K562 (cell line): ENCODE results near the gene COL9A2. TPM values are rescaled to one million over a fixed set of nuclear protein-coding genes. Genes with fewer than 3 reads are reported as not detected.

Experiments
- ASH1L ChIP-seq: fragments of 450-650 bp; IDR thresholded peaks from 2 replicates; pipeline ENCODE4 v1.6.1; 2018; ENCODE audit warnings: borderline replicate concordance, mild to moderate bottlenecking, low read depth; ENCODE audit not compliant: partially characterized antibody
- HDGF ChIP-seq: fragments of 450-650 bp; IDR thresholded peaks from 2 replicates; pipeline ENCODE4 v1.6.1; 2016
- JUN ChIP-seq, 2 experiments: sonication (generic) in 1 of 2; formaldehyde crosslinking in 1 of 2; IDR thresholded peaks; 2 replicates each; pipeline versions ENCODE4 v1.6.1 to v1.8.0; 2012 to 2022; ENCODE audit warnings: borderline replicate concordance in 2 of 2, mild to moderate bottlenecking in 2 of 2, improper control_type of control experiment in 1 of 2, low read depth in 1 of 2, low read length in 1 of 2, missing genetic modification reagents in 1 of 2
- KAT2B ChIP-seq: IDR thresholded peaks from one replicate; pipeline ENCODE4 v1.6.1; 2012; ENCODE audit warnings: low read depth, mild to moderate bottlenecking, control low read depth, inconsistent platforms, low read length, moderate library complexity
- KLF16 ChIP-seq: IDR thresholded peaks from 2 replicates; pipeline ENCODE4 v1.6.1; 2016; ENCODE audit warnings: antibody characterized with exemption
- LEF1 ChIP-seq: fragments of 450-650 bp; IDR thresholded peaks from 2 replicates; pipeline ENCODE4 v1.6.1; 2016; ENCODE audit warnings: mild to moderate bottlenecking
- NEUROD1 ChIP-seq: fragments of 150-350 bp; IDR thresholded peaks from 2 replicates; pipeline ENCODE4 v1.6.1; 2014; ENCODE audit warnings: borderline replicate concordance, low read length, low read depth; ENCODE audit not compliant: partially characterized antibody
- NFIX ChIP-seq: fragments of 250-450 bp; sonication (Bioruptor Pico); IDR thresholded peaks from 2 replicates; pipeline ENCODE4 v1.4.0; 2020; ENCODE audit warnings: low read depth, mild to moderate bottlenecking, moderate library complexity
- PRPF4 ChIP-seq: fragments of 200-400 bp; formaldehyde crosslinking; IDR thresholded peaks from one replicate; pipeline ENCODE4 v1.6.1; 2017; ENCODE audit warnings: low read length, low read depth, mild to moderate bottlenecking; ENCODE audit not compliant: insufficient read depth, poor library complexity, severe bottlenecking
- RAD51 ChIP-seq: fragments of 450-650 bp; IDR thresholded peaks from 2 replicates; pipeline ENCODE4 v1.7.1; 2016; ENCODE audit warnings: low read depth, mild to moderate bottlenecking, borderline replicate concordance
- RBFOX2 ChIP-seq: fragments of 200-400 bp; formaldehyde crosslinking; IDR thresholded peaks from 2 replicates; pipeline ENCODE4 v1.6.1; 2017; ENCODE audit warnings: low read depth, mild to moderate bottlenecking, low read length, moderate library complexity
- RCOR1 ChIP-seq, 2 experiments: IDR thresholded peaks; 2 replicates each; pipeline ENCODE4 v1.6.1; 2012; ENCODE audit warnings: low read depth in 2 of 2, low read length in 2 of 2, borderline replicate concordance in 1 of 2, improper control_type of control experiment in 1 of 2
- SMARCE1 ChIP-seq: fragments of 450-650 bp; IDR thresholded peaks from 2 replicates; pipeline ENCODE4 v1.7.1; 2016; ENCODE audit warnings: mild to moderate bottlenecking
- SRSF9 ChIP-seq: fragments of 200-400 bp; formaldehyde crosslinking; IDR thresholded peaks from 2 replicates; pipeline ENCODE4 v1.6.1; 2017; ENCODE audit warnings: low read depth, low read length, borderline replicate concordance
- U2AF2 ChIP-seq: fragments of 200-400 bp; formaldehyde crosslinking; optimal IDR thresholded peaks from 2 replicates; pipeline ENCODE3; 2017; ENCODE audit warnings: low read depth, mild to moderate bottlenecking, low read length
- ZEB2 ChIP-seq: fragments of 450-650 bp; IDR thresholded peaks from 2 replicates; pipeline ENCODE4 v1.6.1; 2016
- ZNF212 ChIP-seq: fragments of 450-650 bp; formaldehyde crosslinking; IDR thresholded peaks from 2 replicates; pipeline ENCODE4 v1.4.0; 2020; ENCODE audit warnings: mild to moderate bottlenecking
- polyA plus RNA-seq, 8 experiments: library from polyadenylated mRNA; depleted of rRNA in 4 of 8; stranded (reverse) in 5 of 8; unstranded in 3 of 8; fragments of >200 nt; fragmentation: Nextera tagmentation in 2 of 8; fragmentation: Illumina TruSeq in 1 of 8; extraction: Ambion mirVana in 2 of 8; extraction: Trizol in 1 of 8; gene quantifications; 2 replicates each; pipeline versions ENCODE4 v1.2.1 to v1.2.3, GENCODE V29; 2011 to 2014; ENCODE audit warnings: inconsistent platforms in 1 of 8, missing spikeins in 1 of 8
- total RNA-seq, 7 experiments: library from RNA; depleted of rRNA in 6 of 7; stranded (reverse); fragments of >200 nt in 6 of 7; fragmentation: Illumina TruSeq in 2 of 7; extraction: Trizol in 2 of 7; gene quantifications; 2 replicates each; pipeline versions ENCODE4 v1.2.1 to v1.2.3, GENCODE V29; 2011 to 2021; ENCODE audit warnings: low replicate concordance in 1 of 7
- TF ChIP-seq, protein P1 (sequence below): fragments of 450-650 bp; IDR thresholded peaks from 2 replicates; pipeline ENCODE4 v1.6.1; 2016; ENCODE audit warnings: antibody characterized with exemption
- TF ChIP-seq, protein P2 (sequence below): fragments of 450-650 bp; IDR thresholded peaks from 2 replicates; pipeline ENCODE4 v1.6.1; 2016; ENCODE audit warnings: low read depth

The COL9A2 gene
- total and polyA plus RNA-seq, 9 of the 15 experiments (the other 6 are each of a cell fraction or from before 2014, with no cell fraction given) = 0.03 to 2.2 (median 0.31) TPM

DNA sequence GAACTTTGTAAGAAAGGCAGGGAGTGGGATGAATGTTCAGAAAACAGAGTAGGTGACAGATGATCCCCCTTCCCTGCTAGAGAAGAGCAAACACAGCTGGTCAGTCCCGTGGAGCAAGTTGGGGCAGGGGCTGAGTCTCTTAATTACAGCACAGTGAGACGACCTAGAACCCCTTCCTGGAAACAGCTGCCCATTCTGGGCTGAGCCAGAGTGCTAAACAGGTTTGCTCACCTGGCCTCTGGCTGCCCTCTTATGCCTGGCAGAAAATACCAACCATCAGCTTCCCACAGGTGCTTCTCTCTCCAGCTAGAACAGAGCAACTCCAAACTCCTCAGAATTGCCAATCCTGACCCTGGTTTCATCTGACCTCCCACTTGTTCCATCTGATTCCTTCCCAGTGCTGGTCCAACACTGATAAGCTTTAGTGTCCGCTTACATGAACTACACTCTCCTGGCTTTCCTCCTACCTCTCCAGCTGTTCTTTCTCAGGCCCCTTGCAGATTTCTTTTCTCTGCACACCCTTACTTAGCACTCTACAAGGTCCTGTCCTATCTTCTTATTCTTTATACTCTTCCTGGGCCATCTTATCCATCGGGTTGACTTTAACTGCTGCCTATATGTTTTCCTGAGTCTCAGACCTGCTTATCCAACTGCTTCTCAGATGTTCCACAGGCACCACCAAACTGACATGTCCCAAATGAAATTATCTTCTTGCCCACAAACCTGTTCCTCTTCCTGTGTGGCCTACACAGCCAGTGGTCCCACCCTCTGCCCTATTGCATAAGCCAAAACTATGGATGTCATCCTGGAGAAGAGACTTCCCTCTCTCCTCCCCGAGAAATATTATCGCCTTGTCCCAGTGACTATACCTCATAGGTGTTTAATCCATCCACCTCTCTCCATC is 22.6 kb upstream of the COL9A2 start (continued):
- TF ChIP-seq JUN (IDR thresholded peaks at IDR 0.05; ENCODE audit: borderline replicate concordance, low read depth, low read length) = no peak
- TF ChIP-seq JUN (CRISPR knock-in tag; IDR thresholded peaks at IDR 0.05; ENCODE audit: borderline replicate concordance) = no peak; the same call in 1 of the 2 replicates
- peak in 1 of 2 experiments; percentile 79; a peak in 1 of 4 replicates for TF ChIP-seq RCOR1 (IDR thresholded peaks at IDR 0.05; ENCODE audit: borderline replicate concordance in 1 of 2, low read depth in 2 of 2, low read length in 2 of 2)
- TF ChIP-seq LEF1 = peak; percentile 35; the same call in 1 of the 2 replicates
- no peak for TF ChIP-seq ZNF212 (CRISPR knock-in tag)
- TF ChIP-seq, protein P1, sequence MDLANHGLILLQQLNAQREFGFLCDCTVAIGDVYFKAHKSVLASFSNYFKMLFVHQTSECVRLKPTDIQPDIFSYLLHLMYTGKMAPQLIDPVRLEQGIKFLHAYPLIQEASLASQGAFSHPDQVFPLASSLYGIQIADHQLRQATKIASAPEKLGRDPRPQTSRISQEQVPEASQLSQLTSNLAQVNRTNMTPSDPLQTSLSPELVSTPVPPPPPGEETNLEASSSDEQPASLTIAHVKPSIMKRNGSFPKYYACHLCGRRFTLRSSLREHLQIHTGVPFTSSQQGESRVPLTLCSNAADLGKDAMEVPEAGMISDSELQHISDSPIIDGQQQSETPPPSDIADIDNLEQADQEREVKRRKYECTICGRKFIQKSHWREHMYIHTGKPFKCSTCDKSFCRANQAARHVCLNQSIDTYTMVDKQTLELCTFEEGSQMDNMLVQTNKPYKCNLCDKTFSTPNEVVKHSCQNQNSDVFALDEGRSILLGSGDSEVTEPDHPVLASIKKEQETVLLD = no peak
- peak; percentile 65; the same call in 1 of the 2 replicates for TF ChIP-seq KLF16
- TF ChIP-seq NEUROD1 = no peak
- no peak for TF ChIP-seq ASH1L
- no peak for TF ChIP-seq U2AF2
- no peak for TF ChIP-seq RBFOX2
- TF ChIP-seq NFIX = no peak
- TF ChIP-seq SRSF9 = no peak
- TF ChIP-seq PRPF4 = no peak
- TF ChIP-seq, protein P2, sequence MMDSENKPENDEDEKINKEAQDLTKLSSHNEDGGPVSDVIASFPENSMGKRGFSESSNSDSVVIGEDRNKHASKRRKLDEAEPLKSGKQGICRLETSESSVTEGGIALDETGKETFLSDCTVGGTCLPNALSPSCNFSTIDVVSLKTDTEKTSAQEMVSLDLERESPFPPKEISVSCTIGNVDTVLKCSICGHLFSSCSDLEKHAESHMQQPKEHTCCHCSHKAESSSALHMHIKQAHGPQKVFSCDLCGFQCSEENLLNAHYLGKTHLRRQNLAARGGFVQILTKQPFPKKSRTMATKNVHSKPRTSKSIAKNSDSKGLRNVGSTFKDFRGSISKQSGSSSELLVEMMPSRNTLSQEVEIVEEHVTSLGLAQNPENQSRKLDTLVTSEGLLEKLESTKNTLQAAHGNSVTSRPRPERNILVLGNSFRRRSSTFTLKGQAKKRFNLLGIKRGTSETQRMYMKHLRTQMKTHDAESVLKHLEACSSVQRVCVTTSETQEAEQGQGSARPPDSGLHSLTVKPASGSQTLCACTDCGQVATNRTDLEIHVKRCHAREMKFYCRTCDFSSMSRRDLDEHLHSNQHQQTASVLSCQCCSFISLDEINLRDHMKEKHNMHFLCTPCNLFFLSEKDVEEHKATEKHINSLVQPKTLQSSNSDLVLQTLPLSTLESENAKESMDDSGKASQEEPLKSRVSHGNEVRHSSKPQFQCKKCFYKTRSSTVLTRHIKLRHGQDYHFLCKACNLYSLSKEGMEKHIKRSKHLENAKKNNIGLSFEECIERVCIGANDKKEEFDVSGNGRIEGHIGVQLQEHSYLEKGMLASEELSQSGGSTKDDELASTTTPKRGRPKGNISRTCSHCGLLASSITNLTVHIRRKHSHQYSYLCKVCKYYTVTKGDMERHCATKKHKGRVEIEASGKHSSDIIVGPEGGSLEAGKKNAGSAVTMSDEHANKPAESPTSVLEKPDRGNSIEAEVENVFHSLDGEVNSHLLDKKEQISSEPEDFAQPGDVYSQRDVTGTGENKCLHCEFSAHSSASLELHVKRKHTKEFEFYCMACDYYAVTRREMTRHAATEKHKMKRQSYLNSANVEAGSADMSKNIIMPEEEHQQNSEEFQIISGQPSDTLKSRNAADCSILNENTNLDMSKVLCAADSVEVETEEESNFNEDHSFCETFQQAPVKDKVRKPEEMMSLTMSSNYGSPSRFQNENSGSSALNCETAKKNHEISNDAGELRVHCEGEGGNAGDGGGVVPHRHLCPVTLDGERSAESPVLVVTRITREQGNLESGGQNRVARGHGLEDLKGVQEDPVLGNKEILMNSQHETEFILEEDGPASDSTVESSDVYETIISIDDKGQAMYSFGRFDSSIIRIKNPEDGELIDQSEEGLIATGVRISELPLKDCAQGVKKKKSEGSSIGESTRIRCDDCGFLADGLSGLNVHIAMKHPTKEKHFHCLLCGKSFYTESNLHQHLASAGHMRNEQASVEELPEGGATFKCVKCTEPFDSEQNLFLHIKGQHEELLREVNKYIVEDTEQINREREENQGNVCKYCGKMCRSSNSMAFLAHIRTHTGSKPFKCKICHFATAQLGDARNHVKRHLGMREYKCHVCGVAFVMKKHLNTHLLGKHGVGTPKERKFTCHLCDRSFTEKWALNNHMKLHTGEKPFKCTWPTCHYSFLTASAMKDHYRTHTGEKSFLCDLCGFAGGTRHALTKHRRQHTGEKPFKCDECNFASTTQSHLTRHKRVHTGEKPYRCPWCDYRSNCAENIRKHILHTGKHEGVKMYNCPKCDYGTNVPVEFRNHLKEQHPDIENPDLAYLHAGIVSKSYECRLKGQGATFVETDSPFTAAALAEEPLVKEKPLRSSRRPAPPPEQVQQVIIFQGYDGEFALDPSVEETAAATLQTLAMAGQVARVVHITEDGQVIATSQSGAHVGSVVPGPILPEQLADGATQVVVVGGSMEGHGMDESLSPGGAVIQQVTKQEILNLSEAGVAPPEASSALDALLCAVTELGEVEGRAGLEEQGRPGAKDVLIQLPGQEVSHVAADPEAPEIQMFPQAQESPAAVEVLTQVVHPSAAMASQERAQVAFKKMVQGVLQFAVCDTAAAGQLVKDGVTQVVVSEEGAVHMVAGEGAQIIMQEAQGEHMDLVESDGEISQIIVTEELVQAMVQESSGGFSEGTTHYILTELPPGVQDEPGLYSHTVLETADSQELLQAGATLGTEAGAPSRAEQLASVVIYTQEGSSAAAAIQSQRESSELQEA = no peak
- peak; percentile 53; the same call in 1 of the 2 replicates for TF ChIP-seq SMARCE1
- no peak for TF ChIP-seq RAD51
- TF ChIP-seq KAT2B = no peak
- no peak for TF ChIP-seq HDGF
- peak; percentile 74 for TF ChIP-seq ZEB2
